ENCODE measurements around the gene METTL9.
"Not testable (repeated sequence)": the region's sequence is repeated elsewhere in the genome, so short reads cannot be mapped to it uniquely, and the experiment has no call there.

METTL9 gene

DNA sequence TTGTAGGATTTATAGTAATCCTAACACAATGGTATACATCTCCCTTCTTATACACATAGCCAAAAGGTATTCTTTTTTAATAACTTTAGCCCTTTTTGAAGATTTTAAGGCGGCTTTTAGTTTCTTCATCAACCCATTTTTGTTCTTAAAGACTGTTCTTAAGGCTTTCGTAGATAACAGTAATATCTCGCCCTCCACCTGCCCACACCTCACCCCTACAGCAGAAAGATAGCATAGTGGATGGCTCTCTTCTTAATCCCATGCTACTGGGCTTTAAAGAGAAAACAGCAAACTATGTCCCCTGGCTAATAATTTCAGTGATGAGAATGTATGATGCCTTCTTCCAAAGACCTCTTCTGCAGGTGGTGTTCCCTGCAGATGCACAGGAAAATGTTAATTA is 44.4 kb downstream of the METTL9 start:
- TF ChIP-seq, protein P1, sequence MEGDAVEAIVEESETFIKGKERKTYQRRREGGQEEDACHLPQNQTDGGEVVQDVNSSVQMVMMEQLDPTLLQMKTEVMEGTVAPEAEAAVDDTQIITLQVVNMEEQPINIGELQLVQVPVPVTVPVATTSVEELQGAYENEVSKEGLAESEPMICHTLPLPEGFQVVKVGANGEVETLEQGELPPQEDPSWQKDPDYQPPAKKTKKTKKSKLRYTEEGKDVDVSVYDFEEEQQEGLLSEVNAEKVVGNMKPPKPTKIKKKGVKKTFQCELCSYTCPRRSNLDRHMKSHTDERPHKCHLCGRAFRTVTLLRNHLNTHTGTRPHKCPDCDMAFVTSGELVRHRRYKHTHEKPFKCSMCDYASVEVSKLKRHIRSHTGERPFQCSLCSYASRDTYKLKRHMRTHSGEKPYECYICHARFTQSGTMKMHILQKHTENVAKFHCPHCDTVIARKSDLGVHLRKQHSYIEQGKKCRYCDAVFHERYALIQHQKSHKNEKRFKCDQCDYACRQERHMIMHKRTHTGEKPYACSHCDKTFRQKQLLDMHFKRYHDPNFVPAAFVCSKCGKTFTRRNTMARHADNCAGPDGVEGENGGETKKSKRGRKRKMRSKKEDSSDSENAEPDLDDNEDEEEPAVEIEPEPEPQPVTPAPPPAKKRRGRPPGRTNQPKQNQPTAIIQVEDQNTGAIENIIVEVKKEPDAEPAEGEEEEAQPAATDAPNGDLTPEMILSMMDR (IDR thresholded peaks at IDR 0.05) = no peak
- TF ChIP-seq ZFX (IDR thresholded peaks at IDR 0.05; ENCODE audit: borderline replicate concordance) = no peak
- H3K27ac ChIP-seq = no peak overlapping the region

DNA sequence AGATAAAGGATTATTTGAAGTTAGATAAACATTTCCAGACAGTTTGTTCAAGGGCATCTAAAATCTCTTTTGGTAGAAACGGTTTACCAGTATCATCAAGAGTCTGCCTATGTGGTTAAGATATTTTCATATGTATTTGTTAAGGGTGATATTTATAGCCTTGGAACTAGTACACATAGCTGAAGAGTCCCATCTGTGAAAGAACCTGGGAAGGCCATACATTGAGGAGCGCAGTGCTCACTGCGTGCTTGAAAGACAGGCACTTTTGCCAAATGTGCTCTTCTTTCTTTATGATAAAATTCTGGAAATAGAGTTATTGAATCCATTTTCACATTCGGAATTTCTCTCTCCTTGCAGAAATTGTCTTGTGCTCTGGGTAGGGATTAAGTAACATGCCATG is 45.3 kb downstream of the METTL9 start:
- no peak overlapping the region for H3K27ac ChIP-seq
- TF ChIP-seq ZFX (IDR thresholded peaks at IDR 0.05; ENCODE audit: borderline replicate concordance) = no peak
- TF ChIP-seq, protein P1 (IDR thresholded peaks at IDR 0.05) = no peak

DNA sequence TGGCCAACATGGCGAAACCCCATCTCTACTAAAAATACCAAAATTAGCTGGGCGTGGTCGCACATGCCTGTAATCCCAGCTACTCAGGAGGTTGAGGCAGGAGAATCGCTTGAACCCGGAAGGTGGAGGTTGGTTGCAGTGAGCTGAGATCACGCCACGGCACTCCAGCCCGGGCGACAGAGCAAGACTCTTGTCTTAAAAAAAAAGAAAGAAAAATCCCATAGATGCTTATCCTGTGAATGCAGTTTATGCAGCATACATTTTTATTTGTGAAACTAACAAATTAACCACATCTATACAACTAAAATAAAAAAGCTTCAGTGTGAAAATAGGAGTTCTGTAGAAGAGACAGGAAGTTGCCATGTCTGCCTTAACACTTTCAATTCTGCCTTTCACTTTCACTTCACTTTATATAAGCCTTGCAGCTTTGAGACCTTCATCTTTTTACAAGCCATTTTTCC is 45.9 kb downstream of the METTL9 start:
- no peak for TF ChIP-seq ZFX (IDR thresholded peaks at IDR 0.05; ENCODE audit: borderline replicate concordance)
- TF ChIP-seq, protein P1 (IDR thresholded peaks at IDR 0.05) = no peak
- H3K27ac ChIP-seq = no peak overlapping the region

DNA sequence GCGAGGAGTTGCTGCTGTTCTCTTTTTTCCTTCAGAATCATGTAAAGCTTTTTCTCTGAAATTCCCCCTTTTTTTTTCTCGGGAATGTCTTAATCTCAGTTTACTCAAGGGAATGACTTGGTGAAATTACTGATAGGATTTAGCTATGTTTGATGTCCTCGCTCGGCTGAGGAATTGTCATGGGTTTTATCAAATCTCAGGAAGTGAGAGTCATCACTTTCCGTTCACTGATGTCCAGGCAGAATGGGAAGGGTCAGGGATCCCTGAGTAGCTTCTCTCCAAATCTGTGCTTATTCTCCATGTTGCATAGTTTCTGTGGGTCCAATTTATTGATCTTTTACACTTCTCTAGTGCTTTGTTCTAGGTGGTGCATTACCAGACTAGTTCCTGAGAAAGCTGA is 46.7 kb downstream of the METTL9 start:
- H3K27ac ChIP-seq = no peak overlapping the region
- TF ChIP-seq, protein P1 (IDR thresholded peaks at IDR 0.05) = no peak
- no peak for TF ChIP-seq ZFX (IDR thresholded peaks at IDR 0.05; ENCODE audit: borderline replicate concordance)

DNA sequence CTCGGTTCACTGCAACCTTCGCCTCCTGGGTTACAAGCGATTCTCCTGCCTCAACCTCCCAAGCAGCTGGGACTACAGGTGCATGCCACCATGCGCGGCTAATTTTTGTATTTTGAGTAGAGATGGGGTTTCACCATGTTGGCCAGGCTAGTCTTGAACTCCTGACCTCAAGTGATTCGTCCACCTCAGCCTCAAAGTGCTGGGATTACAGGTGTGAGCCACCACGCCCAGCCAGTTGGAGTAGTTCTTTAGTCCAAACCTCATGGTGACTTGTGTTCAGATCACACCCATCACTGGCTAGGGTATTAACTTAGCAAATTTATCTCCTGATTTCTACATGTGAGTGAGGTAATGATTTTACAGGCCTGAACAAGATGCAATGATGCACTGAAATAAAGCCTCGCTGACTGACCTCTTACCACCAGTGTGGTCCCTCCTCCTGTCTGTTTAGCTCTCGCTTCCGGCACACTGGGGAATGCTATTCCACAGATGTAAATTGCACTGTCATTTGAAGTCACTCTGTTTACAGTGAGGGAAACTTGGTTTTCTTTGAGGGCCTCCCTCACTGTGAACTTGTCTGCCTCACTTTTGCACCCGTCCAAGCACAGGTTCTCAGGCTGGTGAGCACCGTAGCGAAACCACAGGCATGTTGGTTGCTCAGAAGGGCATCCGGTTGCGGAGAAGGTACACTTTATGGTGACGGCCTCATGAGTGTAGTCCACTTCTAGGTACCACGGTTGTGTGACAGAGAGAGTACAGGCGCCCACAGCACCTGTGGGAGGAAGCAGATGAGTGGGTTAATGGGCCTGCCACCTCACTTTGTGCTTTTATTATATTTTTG is 47.6 kb downstream of the METTL9 start:
- TF ChIP-seq ZFX (IDR thresholded peaks at IDR 0.05; ENCODE audit: borderline replicate concordance) = no peak
- TF ChIP-seq, protein P1 (IDR thresholded peaks at IDR 0.05) = no peak
- no peak overlapping the region for H3K27ac ChIP-seq

DNA sequence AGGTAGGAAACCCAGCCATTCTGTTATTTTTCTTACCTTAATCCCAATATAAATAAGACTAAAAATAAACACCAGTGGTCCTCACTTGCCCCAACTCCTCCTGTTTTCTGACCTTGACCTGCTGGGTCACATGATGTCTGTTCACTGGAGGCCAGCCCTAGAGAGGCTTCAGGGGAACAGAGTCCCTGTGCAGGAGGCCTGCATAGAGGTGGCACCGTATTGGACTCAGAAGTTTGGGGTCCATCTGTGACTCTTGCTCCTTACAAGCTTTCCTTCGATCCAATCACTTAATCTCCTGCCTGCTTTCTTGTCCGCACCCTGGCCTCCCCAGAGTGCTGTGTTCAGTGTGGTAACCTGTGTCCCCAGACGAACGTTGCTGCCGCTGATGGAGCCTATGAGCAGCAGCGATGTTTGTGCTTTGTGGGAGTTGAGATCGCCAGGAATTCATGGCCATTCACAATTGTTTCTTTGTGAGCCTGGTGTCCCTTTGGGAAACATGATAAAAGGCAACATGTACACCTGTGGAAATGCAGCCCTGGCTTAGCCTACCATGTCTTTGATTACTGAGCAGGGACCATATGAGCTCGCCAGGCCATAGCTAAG is 48.3 kb downstream of the METTL9 start:
- no peak overlapping the region for H3K27ac ChIP-seq
- no peak for TF ChIP-seq ZFX (IDR thresholded peaks at IDR 0.05; ENCODE audit: borderline replicate concordance)
- TF ChIP-seq, protein P1 (IDR thresholded peaks at IDR 0.05) = no peak

DNA sequence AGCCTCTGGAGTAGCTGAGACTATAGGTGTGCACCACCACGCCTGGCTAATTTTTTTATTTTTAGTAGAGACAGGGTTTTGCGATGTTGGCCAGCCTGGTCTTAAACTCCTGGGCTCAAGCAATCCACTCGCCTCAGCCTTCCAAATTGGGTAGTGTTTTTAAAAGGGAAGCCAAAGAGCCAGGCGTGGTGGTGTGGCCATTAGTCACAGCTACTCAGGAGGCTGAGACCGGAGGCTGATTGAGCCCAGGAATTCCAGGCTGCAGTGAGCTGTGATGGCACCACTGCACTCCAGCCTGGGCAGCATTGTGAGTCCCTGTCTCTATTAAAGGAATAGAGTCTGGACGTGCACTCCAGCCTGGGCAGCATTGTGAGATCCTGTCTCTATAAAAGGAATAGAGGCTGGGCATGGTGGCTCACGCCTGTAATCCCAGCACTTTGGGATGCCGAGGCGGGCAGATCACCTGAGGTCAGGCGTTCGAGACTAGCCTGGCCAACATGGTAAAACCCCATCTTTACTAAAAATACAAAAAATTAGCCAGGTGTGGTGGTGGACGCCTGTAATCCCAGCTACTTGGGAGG is 50.5 kb downstream of the METTL9 start:
- not testable (repeated sequence) for H3K27ac ChIP-seq
